Activated naive CD8-positive, alpha-beta T cell treated with anti-CD3 and anti-CD28 coated beads, Interleukin-2, amount 50 U/mL, for 24 hours (primary cell): Measurements from ENCODE around the gene TSPYL1.

Experiments
- ATAC-seq: fragments of 150-1000 bp; cut with Tn5 transposase; one replicate; pipeline ENCODE4 v1.10.0; 2021
- DNase-seq: peaks from one replicate; pipeline ENCODE4 v3.0.0; 2021
- H3K27ac Mint-ChIP-seq: one replicate; pipeline ENCODE4 v1.8.0; 2021; ENCODE audit warnings: mild to moderate bottlenecking, mixed read lengths
- H3K27me3 Mint-ChIP-seq: one replicate; pipeline ENCODE4 v1.8.0; 2021; ENCODE audit warnings: mixed read lengths
- H3K36me3 Mint-ChIP-seq: one replicate; pipeline ENCODE4 v1.8.0; 2021; ENCODE audit warnings: low read depth, mixed read lengths
- H3K4me1 Mint-ChIP-seq: one replicate; pipeline ENCODE4 v1.8.0; 2021; ENCODE audit warnings: mixed read lengths
- H3K4me3 Mint-ChIP-seq: one replicate; pipeline ENCODE4 v1.8.0; 2021; ENCODE audit warnings: mild to moderate bottlenecking, moderate library complexity, mixed read lengths
- H3K9me3 Mint-ChIP-seq: one replicate; pipeline ENCODE4 v1.8.0; 2021; ENCODE audit warnings: mixed read lengths

TSPYL1 gene

GRCh38 chr6:116283191-116283590, 3.5 kb upstream of the TSPYL1 start:
- no peak overlapping the region for H3K27ac Mint-ChIP-seq
- no peaks in the 10 kb centered on the region for H3K9me3 Mint-ChIP-seq
- H3K36me3 Mint-ChIP-seq = peaks cover 11% of the 10 kb centered on the region
- peaks cover 18% of the 10 kb centered on the region for H3K4me1 Mint-ChIP-seq
- DNase-seq (no peak), ATAC-seq (no peak)
- H3K27me3 Mint-ChIP-seq = no peaks in the 10 kb centered on the region
- no peak overlapping the region for H3K4me3 Mint-ChIP-seq

GRCh38 chr6:116282698-116283097, 3.0 kb upstream of the TSPYL1 start:
- peaks cover 16% of the 10 kb centered on the region for H3K36me3 Mint-ChIP-seq
- no peak overlapping the region for H3K27ac Mint-ChIP-seq
- no peak for DNase-seq
- H3K27me3 Mint-ChIP-seq = no peaks in the 10 kb centered on the region
- H3K9me3 Mint-ChIP-seq = no peaks in the 10 kb centered on the region
- no peak overlapping the region for H3K4me3 Mint-ChIP-seq
- peaks cover 23% of the 10 kb centered on the region for H3K4me1 Mint-ChIP-seq
- no peak for ATAC-seq

- peaks cover 41% of the 10 kb centered on the region for H3K4me1 Mint-ChIP-seq
- peaks cover 32% of the 10 kb centered on the region for H3K36me3 Mint-ChIP-seq
- no peaks in the 10 kb centered on the region for H3K27me3 Mint-ChIP-seq
- no peak overlapping the region for H3K27ac Mint-ChIP-seq
- ATAC-seq = no peak
- H3K4me3 Mint-ChIP-seq = peak overlapping the region; percentile 91
- H3K9me3 Mint-ChIP-seq = no peaks in the 10 kb centered on the region
- DNase-seq = no peak
Measured at GRCh38 chr6:116280933-116281316, 1.2 kb upstream of the TSPYL1 start.

GRCh38 chr6:116280161-116280932, 617 bp upstream of the TSPYL1 start:
- ATAC-seq (no peak), DNase-seq (no peak)
- peaks cover 47% of the 10 kb centered on the region for H3K4me1 Mint-ChIP-seq
- H3K27ac Mint-ChIP-seq = peak overlapping the region; percentile 94
- no peaks in the 10 kb centered on the region for H3K27me3 Mint-ChIP-seq
- H3K36me3 Mint-ChIP-seq = peaks cover 34% of the 10 kb centered on the region
- no peaks in the 10 kb centered on the region for H3K9me3 Mint-ChIP-seq
- H3K4me3 Mint-ChIP-seq = peak overlapping the region; percentile 91

- no peaks in the 10 kb centered on the region for H3K27me3 Mint-ChIP-seq
- peak overlapping the region; percentile 91 for H3K4me3 Mint-ChIP-seq
- peaks cover 40% of the 10 kb centered on the region for H3K36me3 Mint-ChIP-seq
- H3K9me3 Mint-ChIP-seq = no peaks in the 10 kb centered on the region
- ATAC-seq = no peak
- peak; percentile 20 for DNase-seq
- peaks cover 57% of the 10 kb centered on the region for H3K4me1 Mint-ChIP-seq
- peak overlapping the region; percentile 94 for H3K27ac Mint-ChIP-seq
Measured at GRCh38 chr6:116278854-116279231, 887 bp downstream of the TSPYL1 start.

GRCh38 chr6:116278481-116278829, 1.3 kb downstream of the TSPYL1 start:
- H3K36me3 Mint-ChIP-seq = peaks cover 42% of the 10 kb centered on the region
- H3K9me3 Mint-ChIP-seq = no peaks in the 10 kb centered on the region
- ATAC-seq (no peak), DNase-seq (no peak)
- H3K4me1 Mint-ChIP-seq = peaks cover 59% of the 10 kb centered on the region
- H3K27ac Mint-ChIP-seq = peak overlapping the region; percentile 94
- peak overlapping the region; percentile 91 for H3K4me3 Mint-ChIP-seq
- no peaks in the 10 kb centered on the region for H3K27me3 Mint-ChIP-seq

- H3K36me3 Mint-ChIP-seq = peaks cover 46% of the 10 kb centered on the region
- no peak for ATAC-seq
- no peak for DNase-seq
- H3K4me3 Mint-ChIP-seq = peak overlapping the region; percentile 91
- H3K27ac Mint-ChIP-seq = peak overlapping the region; percentile 94
- H3K4me1 Mint-ChIP-seq = peaks cover 72% of the 10 kb centered on the region
- H3K9me3 Mint-ChIP-seq = no peaks in the 10 kb centered on the region
- H3K27me3 Mint-ChIP-seq = no peaks in the 10 kb centered on the region
Measured at GRCh38 chr6:116277124-116277523, 2.6 kb downstream of the TSPYL1 start.

GRCh38 chr6:116271149-116271708, 8.5 kb downstream of the TSPYL1 start:
- Mint-ChIP-seq H3K27ac (no peak overlapping the region), H3K36me3 (peaks cover 17% of the 10 kb centered on the region), H3K4me1 (peaks cover 47% of the 10 kb centered on the region)

GRCh38 chr6:116268589-116269293, 11.0 kb downstream of the TSPYL1 start:
- DNase-seq = no peak
- H3K4me3 Mint-ChIP-seq = no peak overlapping the region
- H3K4me1 Mint-ChIP-seq = peaks cover 34% of the 10 kb centered on the region
- peaks cover 13% of the 10 kb centered on the region for H3K36me3 Mint-ChIP-seq
- peak; percentile 73 for ATAC-seq
- no peaks in the 10 kb centered on the region for H3K27me3 Mint-ChIP-seq
- H3K9me3 Mint-ChIP-seq = peaks cover 5% of the 10 kb centered on the region
- H3K27ac Mint-ChIP-seq = no peak overlapping the region

More at GRCh38 chr6:116271149-116271708, 8.5 kb downstream of the TSPYL1 start:
- no peaks in the 10 kb centered on the region for H3K27me3 Mint-ChIP-seq
- DNase-seq (no peak), ATAC-seq (no peak)
- H3K4me3 Mint-ChIP-seq = no peak overlapping the region
- H3K9me3 Mint-ChIP-seq = no peaks in the 10 kb centered on the region

GRCh38 chr6:116267836-116268588, 11.7 kb downstream of the TSPYL1 start:
- DNase-seq (no peak), ATAC-seq (peak; percentile 16)
- no peaks in the 10 kb centered on the region for H3K27me3 Mint-ChIP-seq
- H3K4me3 Mint-ChIP-seq = no peak overlapping the region
- peaks cover 8% of the 10 kb centered on the region for H3K9me3 Mint-ChIP-seq
- H3K4me1 Mint-ChIP-seq = peaks cover 27% of the 10 kb centered on the region
- H3K27ac Mint-ChIP-seq = no peak overlapping the region
- H3K36me3 Mint-ChIP-seq = peaks cover 13% of the 10 kb centered on the region

- peaks cover 25% of the 10 kb centered on the region for H3K4me1 Mint-ChIP-seq
- DNase-seq (no peak), ATAC-seq (no peak)
- peaks cover 18% of the 10 kb centered on the region for H3K9me3 Mint-ChIP-seq
- H3K27ac Mint-ChIP-seq = no peak overlapping the region
- H3K27me3 Mint-ChIP-seq = no peaks in the 10 kb centered on the region
- H3K4me3 Mint-ChIP-seq = no peak overlapping the region
- H3K36me3 Mint-ChIP-seq = peaks cover 25% of the 10 kb centered on the region
Measured at GRCh38 chr6:116266803-116267202, 12.9 kb downstream of the TSPYL1 start.

GRCh38 chr6:116265041-116265829, 14.5 kb downstream of the TSPYL1 start:
- Mint-ChIP-seq H3K27ac (no peak overlapping the region), H3K9me3 (peaks cover 18% of the 10 kb centered on the region), H3K27me3 (no peaks in the 10 kb centered on the region), H3K4me1 (peaks cover 28% of the 10 kb centered on the region), H3K4me3 (no peak overlapping the region), H3K36me3 (peaks cover 37% of the 10 kb centered on the region)
- DNase-seq (no peak), ATAC-seq (peak; percentile 67)

- Mint-ChIP-seq H3K9me3 (peaks cover 18% of the 10 kb centered on the region), H3K36me3 (peaks cover 37% of the 10 kb centered on the region), H3K27ac (no peak overlapping the region), H3K4me3 (no peak overlapping the region), H3K27me3 (no peaks in the 10 kb centered on the region), H3K4me1 (peaks cover 21% of the 10 kb centered on the region)
- DNase-seq (no peak), ATAC-seq (no peak)
Measured at GRCh38 chr6:116263353-116263752, 16.4 kb downstream of the TSPYL1 start.

- Mint-ChIP-seq H3K36me3 (peaks cover 29% of the 10 kb centered on the region), H3K4me3 (no peak overlapping the region), H3K27ac (no peak overlapping the region), H3K9me3 (peaks cover 13% of the 10 kb centered on the region), H3K27me3 (no peaks in the 10 kb centered on the region), H3K4me1 (peaks cover 10% of the 10 kb centered on the region)
- no peak for ATAC-seq
- no peak for DNase-seq
Measured at GRCh38 chr6:116258520-116258919, 21.2 kb downstream of the TSPYL1 start.
